Endometrial microvascular endothelial cells (primary cell): ENCODE measurements around the gene SYT7. TPM values are rescaled to one million over a fixed set of nuclear protein-coding genes. Genes with fewer than 3 reads are reported as not detected.

Experiments
- in situ Hi-C: cut with HindIII; loops from 2 replicates; pipeline ENCODE4 v1.10.0; 2017; ENCODE audit warnings: low sequenced_read_pairs, low pct_unique_long_range_greater_than_20kb; ENCODE audit errors: inconsistent ontology term
- total RNA-seq: library from RNA; depleted of rRNA; stranded (reverse); fragments of >200 nt; gene quantifications from one replicate; pipeline ENCODE4 v1.2.3, GENCODE V29; 2015; ENCODE audit errors: inconsistent ontology term

The SYT7 gene
- total RNA-seq, 1 donor from 2014 or later: not detected

DNA sequence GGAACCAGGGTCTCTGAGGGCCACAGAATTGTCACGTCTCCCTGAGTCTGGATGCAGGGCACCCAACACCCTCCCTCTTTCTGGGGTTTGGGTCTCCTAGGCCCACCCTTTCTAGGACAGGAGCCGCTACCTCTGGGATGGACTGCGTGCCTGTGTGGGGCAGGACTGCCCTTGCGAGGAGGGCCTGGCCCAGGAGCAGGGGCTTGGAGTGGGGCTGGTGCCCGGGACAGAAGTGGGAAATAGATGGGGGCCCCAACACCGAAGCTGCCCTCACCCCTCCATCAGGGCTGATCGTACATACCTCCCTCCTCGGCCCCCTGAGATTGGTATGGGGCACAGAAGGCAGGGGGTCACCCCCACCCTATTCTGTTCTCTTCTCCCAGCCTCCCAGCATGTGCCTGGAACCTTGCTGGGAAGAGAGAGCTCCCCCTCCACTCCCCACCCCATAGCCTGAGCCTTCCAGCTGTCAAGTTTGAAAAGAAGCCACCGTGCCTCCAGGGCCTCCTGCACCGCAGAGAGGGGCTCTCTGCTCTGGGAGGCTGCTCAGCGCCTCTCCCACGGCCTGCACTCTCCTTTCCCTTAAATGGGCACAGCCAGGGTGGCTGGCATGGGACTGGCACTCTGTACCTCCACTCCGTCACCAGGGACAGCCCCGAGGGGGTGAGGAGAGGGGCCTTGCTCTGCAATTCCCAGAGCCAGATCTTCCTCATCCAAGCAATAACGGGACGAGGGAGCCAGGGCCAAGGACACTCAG is 70.5 kb downstream of the SYT7 start:
- in situ Hi-C loops: no loop called here

DNA sequence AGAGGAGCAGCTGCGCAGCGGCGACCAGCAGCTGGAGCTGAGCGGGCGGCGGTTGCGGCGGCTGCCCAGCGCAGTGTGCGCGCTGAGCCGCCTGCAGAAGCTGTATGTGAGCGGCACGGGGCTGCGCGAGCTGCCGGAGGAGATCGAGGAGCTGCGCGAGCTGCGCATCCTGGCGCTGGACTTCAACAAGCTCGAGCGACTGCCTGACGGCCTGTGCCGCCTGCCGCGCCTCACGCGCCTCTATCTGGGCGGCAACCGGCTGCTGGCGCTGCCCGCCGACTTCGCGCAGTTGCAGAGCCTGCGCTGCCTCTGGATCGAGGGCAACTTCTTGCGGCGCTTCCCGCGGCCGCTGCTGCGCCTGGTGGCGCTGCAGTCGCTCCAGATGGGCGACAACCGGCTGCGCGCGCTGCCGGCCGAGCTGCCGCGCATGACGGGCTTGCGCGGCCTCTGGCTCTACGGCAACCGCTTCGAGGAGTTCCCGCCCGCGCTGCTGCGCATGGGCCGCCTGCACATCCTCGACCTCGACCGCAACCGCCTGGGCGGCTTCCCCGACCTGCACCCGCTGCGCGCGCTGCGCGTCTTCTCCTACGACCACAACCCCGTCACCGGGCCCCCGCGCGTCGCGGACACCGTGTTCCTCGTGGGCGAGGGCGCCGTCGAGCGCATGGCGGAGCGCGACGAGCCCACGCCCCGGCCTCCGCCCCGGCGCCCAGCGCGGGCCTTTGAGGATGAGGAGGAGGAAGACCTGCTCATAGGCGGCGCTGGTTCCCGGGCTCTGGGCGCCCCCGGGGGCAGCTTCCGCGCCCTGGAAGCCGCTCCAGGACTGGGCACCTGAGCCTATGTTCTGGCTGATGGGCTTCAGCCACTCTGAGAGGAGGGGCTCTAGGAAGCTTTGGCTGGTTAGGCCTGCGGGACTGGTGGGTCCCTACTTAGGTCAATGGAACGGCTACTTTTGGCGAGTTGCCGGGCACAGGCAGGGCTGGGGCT is 71.5 kb downstream of the SYT7 start:
- in situ Hi-C loops: no loop called here

DNA sequence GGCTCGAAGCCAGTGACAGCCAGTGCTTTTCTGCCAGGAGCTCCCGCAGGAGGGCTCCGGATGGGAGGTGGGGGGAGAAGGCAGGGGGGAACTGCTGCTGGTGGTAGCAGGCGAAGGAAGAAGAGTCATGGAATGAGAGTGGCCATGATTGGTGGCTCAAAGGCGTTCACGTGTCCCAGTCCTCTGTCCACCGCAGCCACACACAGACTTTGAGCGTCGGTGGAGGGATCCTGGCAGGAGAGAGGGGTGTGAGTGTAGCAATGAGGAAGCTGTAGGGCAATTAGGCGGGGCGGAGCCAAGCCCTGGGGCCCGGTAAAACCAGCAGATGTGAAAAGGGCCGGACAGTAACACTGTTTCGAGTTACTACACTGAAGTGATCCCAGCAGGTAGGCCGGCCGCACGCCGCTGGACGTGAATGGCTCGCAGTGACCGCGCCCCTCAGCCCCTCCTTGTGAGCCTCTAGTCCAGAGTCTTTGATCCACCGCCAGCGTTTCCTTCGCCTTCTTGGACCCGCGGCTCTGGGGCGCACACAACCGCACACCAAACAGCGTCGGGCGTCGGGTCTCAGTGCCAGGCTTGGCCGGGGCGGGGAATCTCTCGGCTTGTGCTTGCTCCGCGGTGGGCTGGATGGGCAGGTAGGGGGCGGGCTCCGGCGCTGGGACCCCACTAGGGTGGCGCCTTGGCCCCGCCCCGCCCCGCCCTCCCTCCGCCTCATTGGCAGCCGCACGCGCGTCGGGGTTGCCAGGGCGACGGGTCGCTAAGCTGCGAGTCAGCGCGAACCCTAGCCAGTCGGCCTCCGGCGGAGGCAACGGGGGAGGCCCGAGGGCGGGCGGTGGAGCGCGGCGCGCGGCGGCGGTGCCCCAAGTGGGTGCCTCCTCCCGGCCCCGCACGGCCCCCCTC is 72.7 kb downstream of the SYT7 start, which contains the start of gene LRRC10B:
LRRC10B (plus strand) TSS at position 788 of the 900 bp plus-strand sequence. CDS start 250 bp downstream, outside the sequence.
- in situ Hi-C loops: no loop called here

DNA sequence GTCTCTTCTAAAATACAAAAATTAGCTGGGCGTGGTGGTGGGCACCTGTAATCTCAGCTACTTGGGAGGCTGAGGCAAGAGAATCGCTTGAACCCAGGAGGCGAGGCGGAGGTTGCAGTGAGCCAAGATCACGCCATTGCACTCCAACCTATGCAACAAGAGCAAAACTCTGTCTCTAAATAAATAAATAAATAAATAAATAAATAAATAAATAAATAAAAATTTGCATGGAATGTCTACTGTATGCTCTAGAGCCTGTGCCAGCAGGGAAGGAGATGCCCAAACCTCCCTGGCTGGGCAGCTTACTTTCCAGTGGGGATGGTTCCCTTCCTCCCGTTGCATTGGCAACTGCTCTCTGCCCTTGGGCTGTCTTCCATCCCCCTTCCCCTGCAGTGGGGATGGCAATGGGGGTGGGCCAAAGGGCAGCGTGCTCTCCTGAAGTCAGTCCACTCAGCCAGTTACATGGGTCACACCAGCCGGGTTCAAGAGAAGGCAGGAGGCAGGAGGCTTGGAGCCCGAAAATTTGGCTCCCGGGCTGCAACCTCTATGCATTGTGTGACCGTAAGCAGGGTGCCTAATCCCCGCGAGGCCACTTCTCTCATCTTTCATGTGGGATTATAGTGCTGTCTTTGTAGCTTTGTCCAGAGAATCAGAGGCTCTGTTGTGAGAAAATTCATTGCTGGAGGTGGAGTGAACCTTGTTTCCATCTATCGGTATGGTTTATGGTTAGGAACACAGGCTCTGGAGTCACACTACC is 73.7 kb downstream of the SYT7 start:
- in situ Hi-C loops: no loop called here

DNA sequence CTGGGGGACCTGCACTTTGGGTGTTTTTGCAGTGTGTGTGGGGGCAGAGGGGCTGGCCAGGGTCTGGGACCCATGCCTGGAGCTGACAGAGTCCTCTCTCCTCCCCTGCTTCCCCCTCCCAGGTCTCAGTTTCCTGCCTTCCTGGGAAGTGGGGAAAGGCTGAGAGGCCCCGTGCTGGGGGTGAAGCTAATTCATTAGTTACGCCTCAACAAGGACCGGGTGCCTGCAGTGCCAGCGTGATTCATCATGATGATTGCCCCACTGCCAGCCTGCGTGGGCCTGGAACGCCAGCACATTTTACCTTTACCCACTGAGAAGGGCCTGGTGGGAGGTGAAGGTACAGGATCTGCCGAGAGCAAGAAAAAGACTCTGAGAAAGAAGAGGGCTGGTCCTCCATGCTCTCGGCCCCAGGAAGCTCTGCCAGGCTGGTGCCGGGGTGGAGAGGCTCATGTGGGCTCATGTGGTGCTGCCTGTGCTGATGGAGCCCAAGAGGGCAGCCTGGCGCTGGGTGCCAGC is 75.2 kb downstream of the SYT7 start:
- in situ Hi-C loops: no loop called here

DNA sequence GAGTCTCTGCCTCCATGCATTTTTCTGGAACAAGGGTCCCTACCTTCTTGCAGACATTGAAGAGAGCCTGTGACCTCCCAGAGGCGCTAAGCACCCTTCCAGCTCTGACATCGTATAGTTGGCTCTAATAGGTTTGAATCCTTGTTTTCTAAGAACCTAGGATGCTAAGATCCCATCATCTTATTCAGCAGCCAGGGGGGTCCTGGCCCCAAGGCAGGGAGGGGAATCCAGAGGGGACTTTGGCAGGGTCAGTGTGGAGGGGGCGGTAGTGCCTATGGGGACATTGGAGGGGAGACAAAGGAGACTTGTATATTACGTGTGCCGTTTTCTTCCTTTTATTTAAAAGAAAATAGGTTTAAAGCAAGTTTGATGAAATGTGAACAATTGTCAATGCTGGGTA is 75.8 kb downstream of the SYT7 start:
- in situ Hi-C loops: no loop called here

DNA sequence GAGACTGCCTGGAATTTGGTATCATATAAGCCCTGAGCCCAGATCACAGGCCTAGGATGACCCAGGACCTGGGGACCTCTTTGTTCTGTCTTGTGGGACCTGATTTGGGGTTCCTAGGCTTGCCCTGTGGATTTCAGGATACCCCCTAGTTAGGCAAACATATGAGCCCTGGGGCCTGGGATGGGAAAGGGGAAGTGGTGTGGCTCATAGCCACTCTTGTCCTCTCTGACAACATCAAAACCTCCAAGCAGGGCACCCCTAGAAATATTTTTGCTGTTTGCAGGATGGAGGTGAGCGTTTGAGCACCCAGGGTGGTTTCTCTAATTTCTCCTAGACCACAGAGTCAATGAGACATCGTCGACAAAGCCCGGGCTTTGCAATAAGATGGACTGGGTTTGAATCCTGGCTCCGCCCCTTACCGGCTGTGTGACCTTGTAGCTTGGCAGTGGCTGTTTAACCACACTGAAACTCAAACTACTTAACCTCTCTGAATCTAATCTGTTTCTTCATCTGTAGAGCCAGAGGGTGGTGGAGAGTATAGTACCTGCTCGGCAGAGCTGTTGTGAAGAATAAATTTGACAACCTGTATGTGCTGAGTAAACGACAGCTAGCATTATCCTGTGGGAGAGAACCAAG is 77.6 kb downstream of the SYT7 start:
- in situ Hi-C loops: no loop called here

DNA sequence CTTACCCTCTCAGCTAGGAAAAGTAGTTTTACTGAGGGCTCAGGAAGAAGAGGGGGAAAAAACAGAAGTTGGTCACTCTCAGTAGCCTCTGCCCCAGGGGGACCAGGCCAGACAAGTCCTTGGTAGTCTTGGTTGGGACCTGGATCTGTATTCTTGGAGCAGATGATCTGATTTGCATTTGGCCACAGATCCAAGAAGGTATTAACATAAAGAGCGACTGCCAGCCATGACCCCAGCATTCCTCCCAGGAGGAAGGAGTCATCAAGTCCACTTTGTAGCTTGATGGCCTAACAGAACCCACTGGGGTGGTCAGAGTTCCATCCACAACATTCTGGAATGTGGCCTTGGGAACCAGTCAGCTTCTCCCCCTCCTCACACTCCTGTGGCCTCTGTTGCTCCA is 78.4 kb downstream of the SYT7 start:
- in situ Hi-C loops: no loop called here

DNA sequence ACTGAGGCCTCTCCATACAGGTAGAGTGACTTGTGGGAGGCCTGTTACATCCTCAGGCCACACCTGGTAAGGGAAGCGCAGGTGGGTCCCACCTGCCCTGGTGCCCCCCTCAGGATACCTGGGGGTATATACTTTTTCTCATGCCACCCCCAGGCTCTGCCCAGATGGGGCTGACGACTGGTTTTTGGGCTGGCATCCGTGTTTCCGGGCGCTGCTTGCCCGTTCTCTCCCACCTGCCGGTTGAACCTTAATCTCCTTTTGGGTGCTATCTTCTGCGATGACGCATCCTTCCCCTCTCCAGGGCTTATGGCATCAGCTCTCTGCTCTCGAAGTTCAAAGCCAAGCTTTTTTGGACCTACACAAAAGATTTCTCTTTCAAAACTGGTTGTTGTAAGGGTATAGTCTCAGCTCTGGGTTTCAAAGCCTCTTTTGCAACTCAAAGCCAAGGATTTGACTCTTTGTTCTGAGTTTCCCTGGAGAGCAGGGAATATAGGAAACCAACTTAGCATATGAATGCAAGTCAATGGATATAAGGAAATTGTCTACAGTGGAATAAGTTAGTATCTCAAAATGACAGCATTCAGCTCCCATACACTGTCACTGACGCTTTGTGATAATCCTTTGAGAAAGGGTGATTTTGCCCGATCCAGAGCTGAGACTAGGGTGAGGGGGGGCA is 80.9 kb downstream of the SYT7 start:
- in situ Hi-C loops: no loop called here

DNA sequence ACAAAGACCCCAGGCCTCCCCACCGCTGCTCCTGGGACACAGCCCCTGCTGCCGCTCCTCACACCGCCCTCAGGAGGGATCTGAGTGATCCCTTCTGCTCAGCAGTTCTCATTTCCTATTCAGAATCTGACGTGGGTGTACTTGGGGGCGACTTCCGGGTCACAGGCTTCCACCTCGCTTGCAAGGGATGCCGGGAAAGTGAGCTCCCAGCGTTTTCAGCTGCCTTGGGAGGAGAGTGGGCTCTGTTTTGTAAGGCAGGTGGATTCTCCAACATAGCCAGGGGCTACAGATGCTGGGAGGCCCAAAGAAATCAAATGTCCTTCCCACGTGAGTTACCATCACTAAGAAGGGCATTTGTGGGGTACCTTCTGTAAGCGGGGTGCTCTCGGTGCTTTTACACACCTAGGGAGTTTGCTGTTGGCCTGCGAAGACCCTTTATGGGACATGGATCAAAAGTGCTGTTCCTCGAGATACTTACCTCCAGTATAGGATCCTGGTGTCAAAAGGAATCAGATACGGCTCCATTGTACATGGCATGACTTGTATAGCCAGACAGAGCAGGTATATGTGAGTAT is 82.0 kb downstream of the SYT7 start:
- in situ Hi-C loops: no loop called here

DNA sequence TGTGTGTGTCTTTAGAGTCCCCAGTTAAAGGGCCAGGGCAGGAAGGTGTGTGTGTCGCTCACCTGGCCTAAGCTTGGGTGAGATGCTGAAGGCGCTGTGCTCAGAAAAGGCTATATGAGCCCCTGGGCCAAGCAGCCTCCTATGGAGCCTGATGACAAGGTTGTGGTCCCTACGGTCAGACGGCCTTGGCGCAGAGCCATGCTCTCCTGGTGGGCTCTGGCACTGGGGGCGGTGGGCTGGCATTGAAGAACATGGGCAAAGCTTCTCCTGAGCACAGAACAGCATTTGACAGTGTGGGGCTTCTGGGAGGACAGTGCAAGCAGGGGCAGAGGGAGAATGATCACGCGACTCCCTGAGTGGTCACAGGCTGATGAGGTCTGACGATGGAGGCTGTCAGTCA is 83.0 kb downstream of the SYT7 start:
- in situ Hi-C loops: no loop called here

DNA sequence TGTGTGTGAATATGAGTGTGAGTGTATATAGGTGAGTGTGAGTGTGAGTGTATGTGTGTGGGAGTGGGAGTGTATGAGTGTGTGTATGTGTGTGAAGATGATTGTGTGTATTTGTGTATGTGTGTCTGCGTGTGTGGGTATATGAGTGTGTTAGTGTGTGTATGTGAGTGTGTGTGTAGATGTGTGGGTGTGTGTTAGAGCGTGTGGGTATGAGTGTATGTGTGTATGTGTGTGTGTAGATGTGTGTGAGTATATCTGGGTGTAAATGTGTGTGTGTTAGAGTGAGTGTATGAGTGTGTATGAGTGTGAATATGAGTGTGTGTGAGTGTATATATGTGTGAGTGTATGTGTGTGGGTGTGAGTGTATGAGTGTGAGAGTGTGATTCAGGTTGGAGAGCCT is 83.4 kb downstream of the SYT7 start:
- in situ Hi-C loops: no loop called here

DNA sequence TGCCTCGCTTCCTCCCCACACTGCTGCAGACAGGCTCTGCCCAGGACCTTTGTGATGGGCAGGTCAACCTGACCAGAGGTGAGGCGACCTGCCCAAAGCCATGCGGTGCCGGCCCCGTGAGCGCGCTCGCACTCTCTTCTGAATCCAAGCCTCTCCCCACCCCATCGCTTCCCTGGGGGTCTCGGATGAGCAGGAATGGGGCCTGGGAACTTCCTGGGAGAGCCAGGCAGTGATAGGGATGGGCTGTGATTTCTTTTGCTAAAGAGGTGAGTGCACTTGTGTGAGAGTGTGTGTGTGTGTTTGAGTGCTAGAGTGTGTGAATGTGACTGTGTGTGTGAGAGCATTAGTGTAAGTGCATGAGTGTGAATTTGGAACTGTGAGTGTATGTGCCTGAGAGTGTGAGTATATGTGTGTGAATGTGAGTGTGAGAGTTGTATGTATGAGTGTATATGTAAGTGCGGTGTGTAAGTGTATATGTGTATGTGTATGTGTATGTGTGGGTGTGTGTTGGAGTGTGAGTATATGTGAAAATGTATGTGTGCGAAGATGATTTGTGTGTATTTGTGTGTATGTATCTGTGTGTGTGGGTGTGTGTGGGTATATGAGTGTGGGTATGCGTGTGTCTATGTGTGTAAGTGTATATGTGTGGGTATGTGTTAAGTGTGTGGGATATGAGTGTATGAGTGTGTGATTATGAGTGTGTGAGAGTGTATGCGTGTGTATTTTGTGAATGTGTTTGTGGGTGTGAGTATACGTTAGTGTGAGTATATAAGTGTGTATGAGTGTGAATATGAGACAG is 84.1 kb downstream of the SYT7 start:
- in situ Hi-C loops: no loop called here

DNA sequence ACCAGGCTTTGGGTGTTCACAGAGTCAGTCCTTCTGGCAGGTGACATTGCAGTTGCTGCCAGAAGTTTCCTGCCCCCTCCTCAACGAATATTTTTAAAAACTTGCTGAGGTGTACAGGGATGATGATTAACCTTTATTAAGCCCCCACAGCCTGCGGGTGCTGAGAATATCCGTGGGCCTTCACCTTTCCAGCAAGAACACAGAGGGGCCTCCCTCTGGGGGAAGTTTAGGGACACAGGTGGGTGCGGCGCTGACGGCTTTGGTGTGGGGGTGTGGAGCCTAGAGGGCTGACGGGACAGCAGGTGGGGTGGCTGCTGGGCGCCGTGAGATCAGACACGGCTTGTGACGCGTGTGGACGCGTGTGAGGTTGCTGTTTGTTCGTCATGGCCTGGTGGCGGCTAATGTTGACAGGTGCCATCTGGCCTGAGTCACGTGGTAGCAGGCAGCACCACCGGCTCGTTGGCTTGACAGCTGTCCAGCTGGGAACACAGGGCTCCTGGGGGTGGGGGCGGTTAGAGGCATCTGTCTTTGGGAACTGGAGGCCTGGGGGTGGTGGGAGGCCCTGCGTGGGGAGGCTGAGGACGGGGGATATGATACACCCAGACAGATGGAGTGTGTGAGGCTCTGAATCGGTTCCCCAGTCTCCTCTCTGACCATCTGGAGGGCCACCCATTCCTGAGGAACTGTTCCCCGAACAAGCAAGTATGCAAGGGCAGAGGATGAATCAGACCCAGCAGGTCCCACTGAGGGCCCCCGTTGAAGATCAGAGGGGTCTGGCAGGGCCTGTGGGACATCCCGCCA is 84.9 kb downstream of the SYT7 start:
- in situ Hi-C loops: no loop called here

DNA sequence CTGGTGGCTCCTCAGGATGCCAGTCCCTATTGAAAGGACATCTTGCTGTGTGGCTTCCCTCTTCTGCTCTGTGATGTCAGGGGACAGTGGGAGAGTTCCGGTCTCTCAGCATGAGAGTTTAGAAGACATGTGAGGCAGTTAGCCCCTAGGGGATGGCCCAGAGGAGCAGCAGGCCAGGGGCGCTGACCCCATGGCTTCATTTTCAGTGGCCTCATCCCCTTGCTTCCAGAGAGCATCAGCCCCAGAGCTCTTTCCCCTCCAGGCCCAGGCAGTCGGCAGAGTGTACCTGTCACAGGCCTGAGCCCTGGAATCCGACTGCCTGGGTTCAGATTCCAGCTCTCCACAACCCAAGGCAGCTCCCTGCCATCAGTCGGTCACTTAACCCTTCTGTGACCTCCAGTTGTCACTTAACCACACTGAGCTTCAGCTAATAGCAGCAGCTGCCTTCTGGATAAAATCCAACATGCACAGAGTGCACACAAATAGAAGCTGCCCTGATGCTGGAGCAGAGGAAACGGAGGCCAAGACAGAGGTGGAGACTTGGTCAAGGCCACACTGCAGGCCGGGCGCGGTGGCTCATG is 86.4 kb downstream of the SYT7 start:
- in situ Hi-C loops: no loop called here
